Liver (tissue), 9 donors: Measurements from ENCODE around the gene CAV2. TPM values are rescaled to one million over a fixed set of nuclear protein-coding genes. Genes with fewer than 3 reads are reported as not detected.

Experiments used
- DNase-seq: peaks from one replicate; pipeline ENCODE4 v3.0.0-alpha.2; 2017; ENCODE audit warnings: low spot score
- H3K27ac ChIP-seq, 2 donors: one replicate each; pipeline ENCODE4 v1.7.0; 2013; ENCODE audit warnings: inconsistent platforms in 2 of 2, low read length in 2 of 2, control low read depth in 1 of 2, low read depth in 1 of 2, mild to moderate bottlenecking in 1 of 2
- H3K27me3 ChIP-seq, 4 donors: one replicate each; pipeline versions ENCODE4 v1.6.1 to v1.7.0; 2013; ENCODE audit warnings: low read length in 3 of 4, inconsistent platforms in 1 of 4, mild to moderate bottlenecking in 1 of 4, moderate library complexity in 1 of 4; ENCODE audit not compliant: control insufficient read depth in 4 of 4, insufficient read depth in 4 of 4
- H3K36me3 ChIP-seq, 4 donors: one replicate each; pipeline versions ENCODE4 v1.6.1 to v1.7.0; 2013; ENCODE audit warnings: low read length in 3 of 4, mild to moderate bottlenecking in 3 of 4, low read depth in 1 of 4, moderate library complexity in 1 of 4; ENCODE audit not compliant: control insufficient read depth in 4 of 4, insufficient read depth in 3 of 4
- H3K4me1 ChIP-seq, 4 donors: one replicate each; pipeline versions ENCODE4 v1.6.1 to v1.7.0; 2013; ENCODE audit warnings: low read length in 3 of 4, mild to moderate bottlenecking in 3 of 4, moderate library complexity in 1 of 4; ENCODE audit not compliant: control insufficient read depth in 4 of 4, insufficient read depth in 4 of 4
- H3K4me3 ChIP-seq, 3 donors: one replicate each; pipeline versions ENCODE4 v1.6.1 to v1.7.0; 2013; ENCODE audit warnings: low read length in 3 of 3, control low read depth in 1 of 3, low read depth in 1 of 3, mild to moderate bottlenecking in 1 of 3
- H3K9ac ChIP-seq, 2 donors: one replicate each; pipeline ENCODE4 v1.7.0; 2013; ENCODE audit warnings: low read length in 2 of 2, mild to moderate bottlenecking in 2 of 2, moderate library complexity in 2 of 2, control low read depth in 1 of 2, low read depth in 1 of 2
- H3K9me3 ChIP-seq, 4 donors: one replicate each; pipeline versions ENCODE4 v1.6.1 to v1.7.0; 2013; ENCODE audit warnings: low read length in 3 of 4; ENCODE audit not compliant: control insufficient read depth in 4 of 4
- FOXA1 ChIP-seq: IDR thresholded peaks from 2 replicates; pipeline ENCODE4 v1.6.1; 2016; ENCODE audit warnings: antibody characterized with exemption
- FOXA2 ChIP-seq: IDR thresholded peaks from 2 replicates; pipeline ENCODE4 v1.6.1; 2016; ENCODE audit warnings: antibody characterized with exemption
- GABPA ChIP-seq, 2 donors: IDR thresholded peaks in 1 of 2; conservative IDR thresholded peaks in 1 of 2; 2 replicates each; pipeline ENCODE4 v1.6.1; 2016; ENCODE audit warnings: antibody characterized with exemption in 2 of 2, mild to moderate bottlenecking in 1 of 2, moderate library complexity in 1 of 2
- HNF4A ChIP-seq, 2 donors: conservative IDR thresholded peaks; 2 replicates each; pipeline ENCODE4 v1.6.1; 2016; ENCODE audit warnings: antibody characterized with exemption in 2 of 2, mild to moderate bottlenecking in 2 of 2
- JUND ChIP-seq, 2 donors: IDR thresholded peaks; 2 replicates each; pipeline ENCODE4 v1.6.1; 2016; ENCODE audit warnings: antibody characterized with exemption in 2 of 2
- RAD21 ChIP-seq, 2 donors: IDR thresholded peaks; 2 replicates each; pipeline ENCODE4 v1.6.1; 2016; ENCODE audit warnings: antibody characterized with exemption in 2 of 2, mild to moderate bottlenecking in 2 of 2
- RXRA ChIP-seq, 2 donors: IDR thresholded peaks; 2 replicates each; pipeline ENCODE4 v1.6.1; 2017 to 2018; ENCODE audit warnings: antibody characterized with exemption in 2 of 2, mild to moderate bottlenecking in 1 of 2
- SP1 ChIP-seq: IDR thresholded peaks from 2 replicates; pipeline ENCODE4 v1.6.1; 2018; ENCODE audit warnings: antibody characterized with exemption, mild to moderate bottlenecking
- TAF1 ChIP-seq: conservative IDR thresholded peaks from 2 replicates; pipeline ENCODE4 v1.6.1; 2016; ENCODE audit warnings: antibody characterized with exemption, mild to moderate bottlenecking
- YY1 ChIP-seq: IDR thresholded peaks from 2 replicates; pipeline ENCODE4 v1.6.1; 2016; ENCODE audit warnings: antibody characterized with exemption, mild to moderate bottlenecking
- WGBS: extraction: QIAGEN DNeasy Blood & Tissue Kit; methylation state at CpG from one replicate; pipeline ENCODE4 v1.1.7; 2013; 5-methylcytosine and 5-hydroxymethylcytosine counted together
- polyA plus RNA-seq, 2 donors: library from polyadenylated mRNA; stranded (reverse) in 1 of 2; unstranded in 1 of 2; fragments of 200-250 nt in 1 of 2; fragments of >200 nt in 1 of 2; fragmentation: Nextera tagmentation in 1 of 2; extraction: Ambion mirVana in 1 of 2; gene quantifications; one replicate each; pipeline versions ENCODE4 v1.2.1 to v1.2.3, GENCODE V29; 2013 to 2015
- total RNA-seq, 2 donors: library from RNA; depleted of rRNA; stranded (reverse); fragments of >200 nt; gene quantifications; one replicate each; pipeline ENCODE4 v1.2.3, GENCODE V29; 2014
- TF ChIP-seq, protein P1 (sequence below): IDR thresholded peaks from 2 replicates; pipeline ENCODE4 v1.6.1; 2016; ENCODE audit warnings: antibody characterized with exemption, mild to moderate bottlenecking
- TF ChIP-seq, protein P2 (sequence below): IDR thresholded peaks from 2 replicates; pipeline ENCODE4 v1.6.1; 2016; ENCODE audit warnings: antibody characterized with exemption
- TF ChIP-seq, protein P3 (sequence below): IDR thresholded peaks from 2 replicates; pipeline ENCODE4 v1.6.1; 2016; ENCODE audit warnings: antibody characterized with exemption
- TF ChIP-seq, protein P4 (sequence below): fragments of 150-350 bp; IDR thresholded peaks from 2 replicates; pipeline ENCODE4 v1.5.1; 2017; ENCODE audit warnings: improper control_type of control experiment, low read depth, low read length; ENCODE audit not compliant: missing input control
- donor health status: healthy.
- donor health status: healthy.
- donor health status: healthy.
- donor health status: healthy.
- donor health status: healthy.

The CAV2 gene
- total and polyA plus RNA-seq, 4 donors = 6.8 to 29.7 (median 19.9) TPM

DNA sequence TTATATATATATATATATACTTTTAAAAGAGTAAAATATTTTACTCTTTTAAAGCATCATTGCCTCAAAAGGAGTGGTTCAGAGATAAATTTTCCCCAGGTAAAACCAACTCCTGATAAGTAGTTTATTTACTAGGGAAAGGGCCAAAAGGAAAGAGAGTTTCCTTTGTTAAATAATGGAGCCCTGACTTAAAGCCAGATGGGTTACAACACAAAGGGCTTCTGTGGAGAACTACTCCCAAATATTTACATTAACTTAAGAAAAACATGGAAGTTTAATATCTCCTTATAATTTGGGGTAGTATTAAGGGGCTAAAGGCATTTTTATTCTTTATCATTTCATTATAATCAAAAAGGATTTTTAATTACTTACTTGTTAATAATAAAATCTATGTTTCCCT, 16.8 kb downstream of the CAV2 start:
- H3K9ac ChIP-seq = no peak overlapping the region
- DNase-seq = no peak
- TF ChIP-seq FOXA2 (no peak), SP1 (no peak), RAD21 (IDR thresholded peaks at IDR 0.05) (no peak), RXRA (IDR thresholded peaks at IDR 0.05) (no peak)
- TF ChIP-seq, protein P1, sequence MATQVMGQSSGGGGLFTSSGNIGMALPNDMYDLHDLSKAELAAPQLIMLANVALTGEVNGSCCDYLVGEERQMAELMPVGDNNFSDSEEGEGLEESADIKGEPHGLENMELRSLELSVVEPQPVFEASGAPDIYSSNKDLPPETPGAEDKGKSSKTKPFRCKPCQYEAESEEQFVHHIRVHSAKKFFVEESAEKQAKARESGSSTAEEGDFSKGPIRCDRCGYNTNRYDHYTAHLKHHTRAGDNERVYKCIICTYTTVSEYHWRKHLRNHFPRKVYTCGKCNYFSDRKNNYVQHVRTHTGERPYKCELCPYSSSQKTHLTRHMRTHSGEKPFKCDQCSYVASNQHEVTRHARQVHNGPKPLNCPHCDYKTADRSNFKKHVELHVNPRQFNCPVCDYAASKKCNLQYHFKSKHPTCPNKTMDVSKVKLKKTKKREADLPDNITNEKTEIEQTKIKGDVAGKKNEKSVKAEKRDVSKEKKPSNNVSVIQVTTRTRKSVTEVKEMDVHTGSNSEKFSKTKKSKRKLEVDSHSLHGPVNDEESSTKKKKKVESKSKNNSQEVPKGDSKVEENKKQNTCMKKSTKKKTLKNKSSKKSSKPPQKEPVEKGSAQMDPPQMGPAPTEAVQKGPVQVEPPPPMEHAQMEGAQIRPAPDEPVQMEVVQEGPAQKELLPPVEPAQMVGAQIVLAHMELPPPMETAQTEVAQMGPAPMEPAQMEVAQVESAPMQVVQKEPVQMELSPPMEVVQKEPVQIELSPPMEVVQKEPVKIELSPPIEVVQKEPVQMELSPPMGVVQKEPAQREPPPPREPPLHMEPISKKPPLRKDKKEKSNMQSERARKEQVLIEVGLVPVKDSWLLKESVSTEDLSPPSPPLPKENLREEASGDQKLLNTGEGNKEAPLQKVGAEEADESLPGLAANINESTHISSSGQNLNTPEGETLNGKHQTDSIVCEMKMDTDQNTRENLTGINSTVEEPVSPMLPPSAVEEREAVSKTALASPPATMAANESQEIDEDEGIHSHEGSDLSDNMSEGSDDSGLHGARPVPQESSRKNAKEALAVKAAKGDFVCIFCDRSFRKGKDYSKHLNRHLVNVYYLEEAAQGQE = no peak
- TF ChIP-seq, protein P2, sequence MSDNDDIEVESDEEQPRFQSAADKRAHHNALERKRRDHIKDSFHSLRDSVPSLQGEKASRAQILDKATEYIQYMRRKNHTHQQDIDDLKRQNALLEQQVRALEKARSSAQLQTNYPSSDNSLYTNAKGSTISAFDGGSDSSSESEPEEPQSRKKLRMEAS = no peak
- no peak overlapping the region for H3K4me3 ChIP-seq
- no peak overlapping the region for H3K27ac ChIP-seq
- H3K9me3 ChIP-seq = no peaks in the 10 kb centered on the region
- peaks cover 0 to 10% (median 6%) of the 10 kb centered on the region in 4 donors for H3K4me1 ChIP-seq
- H3K27me3 ChIP-seq = no peaks in the 10 kb centered on the region
- no peaks in the 10 kb centered on the region for H3K36me3 ChIP-seq

DNA sequence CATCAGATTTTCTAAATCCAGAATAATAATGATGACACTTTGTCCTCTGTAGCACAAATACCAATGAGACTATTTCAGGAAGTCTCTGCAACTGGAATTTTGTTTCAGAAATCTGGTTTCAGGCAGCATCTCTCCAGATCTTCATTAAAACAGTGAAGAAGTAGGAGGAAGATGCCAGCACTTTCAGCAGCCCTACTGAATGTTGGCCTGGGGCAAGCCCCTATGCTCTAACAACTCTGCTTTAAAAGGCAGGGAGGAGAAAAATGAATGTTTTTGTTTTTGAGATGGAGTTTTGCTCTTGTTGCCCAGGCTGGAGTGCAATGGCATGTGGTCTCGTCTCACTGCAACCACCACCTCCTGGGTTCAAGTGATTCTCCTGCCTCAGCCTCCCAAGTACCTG, 18.1 kb downstream of the CAV2 start:
- H3K9ac ChIP-seq = no peak overlapping the region
- no peaks in the 10 kb centered on the region for H3K9me3 ChIP-seq
- TF ChIP-seq TAF1 (no peak), YY1 (no peak), JUND (IDR thresholded peaks at IDR 0.05) (no peak), RAD21 (IDR thresholded peaks at IDR 0.05) (no peak), GABPA (IDR thresholded peaks at IDR 0.05 in 1 of 2, conservative IDR thresholded peaks at IDR 0.05 in 1 of 2) (no peak)
- no peak for DNase-seq
- no peak overlapping the region for H3K27ac ChIP-seq
- 93% methylated on average over 1 of the region's 1 CpG for WGBS
- no peaks in the 10 kb centered on the region for H3K36me3 ChIP-seq
- no peak overlapping the region for H3K4me3 ChIP-seq
- H3K27me3 ChIP-seq = no peaks in the 10 kb centered on the region
- peaks cover 0 to 3% (median 2%) of the 10 kb centered on the region in 4 donors for H3K4me1 ChIP-seq

DNA sequence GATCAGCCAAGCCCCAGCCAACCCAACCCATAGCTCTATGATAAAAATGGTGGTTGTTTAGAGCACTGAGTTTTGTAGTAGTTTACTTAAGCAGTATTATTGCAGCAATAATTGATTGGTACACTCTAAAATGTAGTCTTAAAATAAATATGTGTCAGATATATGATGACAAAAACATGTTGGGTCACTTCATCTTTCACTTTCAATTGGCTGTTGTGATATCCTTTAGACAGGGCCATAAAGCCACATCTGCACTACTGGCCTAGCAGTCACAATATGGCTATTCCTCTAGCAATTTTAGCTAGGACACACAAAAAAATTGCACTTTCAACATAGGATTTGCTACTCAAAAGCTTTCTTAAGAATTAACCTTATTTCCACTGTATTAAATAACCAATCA, 19.4 kb downstream of the CAV2 start:
- Histone ChIP-seq H3K9me3 (no peaks in the 10 kb centered on the region), H3K4me1 (no peaks in the 10 kb centered on the region), H3K36me3 (no peaks in the 10 kb centered on the region), H3K9ac (no peak overlapping the region), H3K27me3 (no peaks in the 10 kb centered on the region), H3K4me3 (no peak overlapping the region), H3K27ac (no peak overlapping the region)
- TF ChIP-seq, protein P2 = no peak
- TF ChIP-seq TAF1 (no peak), RXRA (IDR thresholded peaks at IDR 0.05) (no peak), JUND (IDR thresholded peaks at IDR 0.05) (no peak), GABPA (IDR thresholded peaks at IDR 0.05 in 1 of 2, conservative IDR thresholded peaks at IDR 0.05 in 1 of 2) (no peak), FOXA1 (no peak), SP1 (no peak), YY1 (no peak), HNF4A (conservative IDR thresholded peaks at IDR 0.05) (no peak), FOXA2 (no peak)
- TF ChIP-seq, protein P3, sequence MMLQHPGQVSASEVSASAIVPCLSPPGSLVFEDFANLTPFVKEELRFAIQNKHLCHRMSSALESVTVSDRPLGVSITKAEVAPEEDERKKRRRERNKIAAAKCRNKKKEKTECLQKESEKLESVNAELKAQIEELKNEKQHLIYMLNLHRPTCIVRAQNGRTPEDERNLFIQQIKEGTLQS = no peak
- TF ChIP-seq, protein P4, sequence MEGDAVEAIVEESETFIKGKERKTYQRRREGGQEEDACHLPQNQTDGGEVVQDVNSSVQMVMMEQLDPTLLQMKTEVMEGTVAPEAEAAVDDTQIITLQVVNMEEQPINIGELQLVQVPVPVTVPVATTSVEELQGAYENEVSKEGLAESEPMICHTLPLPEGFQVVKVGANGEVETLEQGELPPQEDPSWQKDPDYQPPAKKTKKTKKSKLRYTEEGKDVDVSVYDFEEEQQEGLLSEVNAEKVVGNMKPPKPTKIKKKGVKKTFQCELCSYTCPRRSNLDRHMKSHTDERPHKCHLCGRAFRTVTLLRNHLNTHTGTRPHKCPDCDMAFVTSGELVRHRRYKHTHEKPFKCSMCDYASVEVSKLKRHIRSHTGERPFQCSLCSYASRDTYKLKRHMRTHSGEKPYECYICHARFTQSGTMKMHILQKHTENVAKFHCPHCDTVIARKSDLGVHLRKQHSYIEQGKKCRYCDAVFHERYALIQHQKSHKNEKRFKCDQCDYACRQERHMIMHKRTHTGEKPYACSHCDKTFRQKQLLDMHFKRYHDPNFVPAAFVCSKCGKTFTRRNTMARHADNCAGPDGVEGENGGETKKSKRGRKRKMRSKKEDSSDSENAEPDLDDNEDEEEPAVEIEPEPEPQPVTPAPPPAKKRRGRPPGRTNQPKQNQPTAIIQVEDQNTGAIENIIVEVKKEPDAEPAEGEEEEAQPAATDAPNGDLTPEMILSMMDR = no peak
- TF ChIP-seq, protein P1 = no peak
- DNase-seq = no peak
